NCI-H510A treated with DMSO at 0.1 percent for 48 hours (cell line): ENCODE data around the gene FTO.

Experiments used
- DNase-seq: peaks from one replicate; lab custom pipeline; 2025; lab: John Stamatoyannopoulos, UW

The FTO gene

GRCh38 chr16:54007504-54007903 is 303.5 kb downstream of the FTO start:
- DNase-seq, result no peak

- DNase-seq, result no peak
Measured at GRCh38 chr16:54009464-54010176, 305.7 kb downstream of the FTO start.

- no peak for DNase-seq
Measured at GRCh38 chr16:54015147-54015546, 311.2 kb downstream of the FTO start.

- DNase-seq, result no peak
Measured at GRCh38 chr16:54022362-54022761, 318.4 kb downstream of the FTO start.

- no peak for DNase-seq
Measured at GRCh38 chr16:54026456-54026855, 322.5 kb downstream of the FTO start.

- no peak for DNase-seq
Measured at GRCh38 chr16:54027062-54027461, 323.1 kb downstream of the FTO start.

- DNase-seq, result no peak
Measured at GRCh38 chr16:54027558-54027957, 323.6 kb downstream of the FTO start.

GRCh38 chr16:54027995-54028394 is 324.0 kb downstream of the FTO start:
- no peak for DNase-seq

- peak; percentile 61 for DNase-seq
Measured at GRCh38 chr16:54030451-54030850, 326.5 kb downstream of the FTO start.

GRCh38 chr16:54031107-54031760 is 327.3 kb downstream of the FTO start:
- no peak for DNase-seq

- DNase-seq, result no peak
Measured at GRCh38 chr16:54033747-54034146, 329.8 kb downstream of the FTO start.

GRCh38 chr16:54034684-54035083 is 330.7 kb downstream of the FTO start:
- DNase-seq, result no peak

- DNase-seq, result no peak
Measured at GRCh38 chr16:54040480-54040879, 336.5 kb downstream of the FTO start.

GRCh38 chr16:54040975-54041374 is 337.0 kb downstream of the FTO start:
- DNase-seq, result no peak

GRCh38 chr16:54048586-54049495 is 344.9 kb downstream of the FTO start:
- DNase-seq, result no peak

- no peak for DNase-seq
Measured at GRCh38 chr16:54049591-54050458, 345.9 kb downstream of the FTO start.

GRCh38 chr16:54050459-54051210 is 346.7 kb downstream of the FTO start:
- no peak for DNase-seq

GRCh38 chr16:54051821-54052220 is 347.9 kb downstream of the FTO start:
- DNase-seq, result no peak

GRCh38 chr16:54052271-54052670 is 348.3 kb downstream of the FTO start:
- DNase-seq, result no peak

GRCh38 chr16:54053891-54054820 is 350.2 kb downstream of the FTO start:
- peak; percentile 32 for DNase-seq
